ENCODE data around the gene SNAI3. TPM values are rescaled to one million over a fixed set of nuclear protein-coding genes. Genes with fewer than 3 reads are reported as not detected.

Gene SNAI3
- total and polyA plus RNA-seq, 2 of the 4 experiments (the other 2 are of a cell fraction) = 0.21 TPM; not detected in 1

DNA sequence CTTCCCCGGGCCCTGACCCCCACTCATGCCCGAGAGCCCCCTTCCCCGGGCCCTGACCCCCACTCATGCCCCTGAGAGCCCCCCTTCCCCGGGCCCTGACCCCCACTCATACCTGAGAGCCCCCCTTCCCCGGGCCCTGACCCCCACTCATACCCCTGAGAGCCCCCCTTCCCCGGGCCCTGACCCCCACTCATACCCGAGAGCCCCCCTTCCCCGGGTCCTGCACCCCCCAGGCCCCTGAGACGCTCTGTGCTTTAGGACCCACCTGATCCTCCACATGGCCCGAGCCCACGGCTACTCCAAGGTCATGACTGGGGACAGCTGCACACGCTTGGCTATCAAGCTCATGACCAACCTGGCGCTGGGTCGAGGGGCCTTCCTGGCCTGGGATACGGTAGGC, 26.7 kb upstream of the SNAI3 start:
- no peak overlapping the region for H3K4ac ChIP-seq (ENCODE audit: low read depth, low read length)
- ChIA-PET POLR2A (ENCODE audit: unreplicated experiment) (no interaction called here), CTCF (no interaction called here)
- no peak overlapping the region for H4K91ac ChIP-seq (ENCODE audit: insufficient read depth, low read depth, low read length)
- in situ Hi-C loops (cut with MboI; ENCODE audit: low sequenced_read_pairs) (no loop called here), dilution Hi-C loops (cut with HindIII; ENCODE audit: low sequenced_read_pairs, unreplicated experiment) (no loop called here), intact Hi-C loops (cut with micrococcal nuclease) (no loop called here)
- H3K9me1 ChIP-seq (ENCODE audit: insufficient read depth, low read length) = no peaks in the 10 kb centered on the region
- H2AFZ ChIP-seq (replicated peaks; ENCODE audit: low read length, poor library complexity) = no peak overlapping the region
- no TSS peak for BruUV-seq (replicated peaks)
- H3K9ac ChIP-seq (ENCODE audit: low read depth, low read length) = no peak overlapping the region
- H4K8ac ChIP-seq (ENCODE audit: low read depth in 2 of 2, low read length in 2 of 2) = no peak overlapping the region
- no peak overlapping the region for H3K27ac ChIP-seq (ENCODE audit: insufficient read depth, low read length)
- no peak overlapping the region for H2BK20ac ChIP-seq (ENCODE audit: low read depth, low read length)
- H3K9me3 ChIP-seq (ENCODE audit: control insufficient read depth, insufficient read depth, low read length) = no peaks in the 10 kb centered on the region
- H2BK5ac ChIP-seq (ENCODE audit: low read depth, low read length, poor library complexity, severe bottlenecking) = no peak overlapping the region
- peaks cover 6 to 44% of the 10 kb centered on the region in 2 experiments; a peak in 3 of 4 replicates for H3K79me1 ChIP-seq (ENCODE audit: low read depth in 1 of 2, low read length in 2 of 2)
- no peak overlapping the region for H2AK9ac ChIP-seq (replicated peaks; ENCODE audit: low read depth, low read length, poor library complexity)
- H3K27me3 ChIP-seq (ENCODE audit: control insufficient read depth, insufficient read depth, low read length) = no peaks in the 10 kb centered on the region
- TF ChIP-seq MAZ (IDR thresholded peaks at IDR 0.05; ENCODE audit: borderline replicate concordance, low read depth, low read length) = no peak
- no peak for TF ChIP-seq CHD1 (IDR thresholded peaks at IDR 0.05; ENCODE audit: low read depth, low read length)
- TF ChIP-seq RAD21 (IDR thresholded peaks at IDR 0.05; ENCODE audit: low read length) = no peak
- TF ChIP-seq, protein P1, sequence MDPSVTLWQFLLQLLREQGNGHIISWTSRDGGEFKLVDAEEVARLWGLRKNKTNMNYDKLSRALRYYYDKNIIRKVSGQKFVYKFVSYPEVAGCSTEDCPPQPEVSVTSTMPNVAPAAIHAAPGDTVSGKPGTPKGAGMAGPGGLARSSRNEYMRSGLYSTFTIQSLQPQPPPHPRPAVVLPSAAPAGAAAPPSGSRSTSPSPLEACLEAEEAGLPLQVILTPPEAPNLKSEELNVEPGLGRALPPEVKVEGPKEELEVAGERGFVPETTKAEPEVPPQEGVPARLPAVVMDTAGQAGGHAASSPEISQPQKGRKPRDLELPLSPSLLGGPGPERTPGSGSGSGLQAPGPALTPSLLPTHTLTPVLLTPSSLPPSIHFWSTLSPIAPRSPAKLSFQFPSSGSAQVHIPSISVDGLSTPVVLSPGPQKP (IDR thresholded peaks at IDR 0.05; ENCODE audit: borderline replicate concordance, low read depth, low read length) = no peak
- no peak for TF ChIP-seq SMC3 (IDR thresholded peaks at IDR 0.05; ENCODE audit: low read depth, low read length)
- TF ChIP-seq RCOR1 (IDR thresholded peaks at IDR 0.05; ENCODE audit: insufficient replicate concordance, low read length) = no peak
- TF ChIP-seq CTCF (conservative IDR thresholded peaks at IDR 0.05; ENCODE audit: low read depth, low read length) = no peak
- no peak for TF ChIP-seq POLR2A (IDR thresholded peaks at IDR 0.05; ENCODE audit: low read depth, low read length)
- TF ChIP-seq MXI1 (IDR thresholded peaks at IDR 0.05; ENCODE audit: borderline replicate concordance, low read depth, low read length) = no peak
- no peak for TF ChIP-seq BHLHE40 (IDR thresholded peaks at IDR 0.05; ENCODE audit: low read depth, low read length)
- no peak for TF ChIP-seq NFE2L2 (IDR thresholded peaks at IDR 0.05; ENCODE audit: low read depth, low read length)
- no peak for TF ChIP-seq MAFK (IDR thresholded peaks at IDR 0.05; ENCODE audit: low read depth, low read length)
- no peak overlapping the region for H3K4me2 ChIP-seq (ENCODE audit: low read depth, low read length)
- no peak overlapping the region for H2AK5ac ChIP-seq (ENCODE audit: low read depth, low read length)
- H4K5ac ChIP-seq (ENCODE audit: low read depth, low read length) = no peak overlapping the region
- ATAC-seq (ENCODE audit: low read depth) (no peak), DNase-seq (no peak)
- H3K23ac ChIP-seq (ENCODE audit: low read depth, low read length) = no peak overlapping the region
- no peak overlapping the region for H3K14ac ChIP-seq (replicated peaks; ENCODE audit: low read depth, low read length)
- no peak overlapping the region for H2BK15ac ChIP-seq (ENCODE audit: low read depth, low read length)
- no peak overlapping the region for H3K18ac ChIP-seq (ENCODE audit: low read depth, low read length)
- 90% methylated on average over 2 of the region's 15 CpGs; no CpG with 5 or more reads in 1 of the 2 experiments for WGBS, 2 experiments (ENCODE audit: extremely low coverage in 2 of 2, insufficient read length in 1 of 2)
- H2BK120ac ChIP-seq (ENCODE audit: low read depth, low read length) = no peak overlapping the region
- peaks cover 48% of the 10 kb centered on the region for H3K36me3 ChIP-seq (ENCODE audit: control insufficient read depth, insufficient read depth, low read length)
- no peak overlapping the region for H3K56ac ChIP-seq (ENCODE audit: extremely low read depth, insufficient read depth, low read length)
- H4K20me1 ChIP-seq (ENCODE audit: insufficient read depth, low read length) = peaks cover 46% of the 10 kb centered on the region
- no peak overlapping the region for H3K4me3 ChIP-seq (ENCODE audit: insufficient read depth, low read depth, low read length)
- H3K4me1 ChIP-seq (ENCODE audit: control insufficient read depth, insufficient read depth, low read length) = no peaks in the 10 kb centered on the region

Measured in IMR-90 (cell line).